ENCODE data around the gene LAMTOR2.

LAMTOR2 gene

DNA sequence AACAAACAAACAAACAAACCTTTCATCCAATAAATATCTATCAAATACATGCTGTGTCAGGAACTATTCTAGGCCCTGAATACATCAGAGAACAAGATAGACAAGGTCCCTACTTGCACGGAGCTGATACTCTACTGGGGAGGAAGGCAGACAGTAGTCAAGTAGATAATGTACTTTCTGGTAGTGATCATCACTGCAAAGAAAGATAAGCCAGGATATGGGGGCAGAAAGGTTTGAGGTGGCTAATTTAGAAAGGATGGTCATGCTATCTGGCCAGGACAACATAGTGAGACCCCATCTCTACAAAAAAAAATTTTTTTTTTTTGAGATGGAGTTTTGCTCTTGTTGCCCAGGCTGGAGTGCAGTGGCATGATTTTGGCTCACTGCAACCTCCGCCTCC lies 37.0 kb downstream of the LAMTOR2 start:
- TF ChIP-seq, protein P1, sequence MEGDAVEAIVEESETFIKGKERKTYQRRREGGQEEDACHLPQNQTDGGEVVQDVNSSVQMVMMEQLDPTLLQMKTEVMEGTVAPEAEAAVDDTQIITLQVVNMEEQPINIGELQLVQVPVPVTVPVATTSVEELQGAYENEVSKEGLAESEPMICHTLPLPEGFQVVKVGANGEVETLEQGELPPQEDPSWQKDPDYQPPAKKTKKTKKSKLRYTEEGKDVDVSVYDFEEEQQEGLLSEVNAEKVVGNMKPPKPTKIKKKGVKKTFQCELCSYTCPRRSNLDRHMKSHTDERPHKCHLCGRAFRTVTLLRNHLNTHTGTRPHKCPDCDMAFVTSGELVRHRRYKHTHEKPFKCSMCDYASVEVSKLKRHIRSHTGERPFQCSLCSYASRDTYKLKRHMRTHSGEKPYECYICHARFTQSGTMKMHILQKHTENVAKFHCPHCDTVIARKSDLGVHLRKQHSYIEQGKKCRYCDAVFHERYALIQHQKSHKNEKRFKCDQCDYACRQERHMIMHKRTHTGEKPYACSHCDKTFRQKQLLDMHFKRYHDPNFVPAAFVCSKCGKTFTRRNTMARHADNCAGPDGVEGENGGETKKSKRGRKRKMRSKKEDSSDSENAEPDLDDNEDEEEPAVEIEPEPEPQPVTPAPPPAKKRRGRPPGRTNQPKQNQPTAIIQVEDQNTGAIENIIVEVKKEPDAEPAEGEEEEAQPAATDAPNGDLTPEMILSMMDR (conservative IDR thresholded peaks at IDR 0.05; ENCODE audit: low read depth, low read length): no peak
- no peak overlapping the region for H3K4me3 ChIP-seq (ENCODE audit: low read length)
- no peak for DNase-seq (ENCODE audit: low read depth)

DNA sequence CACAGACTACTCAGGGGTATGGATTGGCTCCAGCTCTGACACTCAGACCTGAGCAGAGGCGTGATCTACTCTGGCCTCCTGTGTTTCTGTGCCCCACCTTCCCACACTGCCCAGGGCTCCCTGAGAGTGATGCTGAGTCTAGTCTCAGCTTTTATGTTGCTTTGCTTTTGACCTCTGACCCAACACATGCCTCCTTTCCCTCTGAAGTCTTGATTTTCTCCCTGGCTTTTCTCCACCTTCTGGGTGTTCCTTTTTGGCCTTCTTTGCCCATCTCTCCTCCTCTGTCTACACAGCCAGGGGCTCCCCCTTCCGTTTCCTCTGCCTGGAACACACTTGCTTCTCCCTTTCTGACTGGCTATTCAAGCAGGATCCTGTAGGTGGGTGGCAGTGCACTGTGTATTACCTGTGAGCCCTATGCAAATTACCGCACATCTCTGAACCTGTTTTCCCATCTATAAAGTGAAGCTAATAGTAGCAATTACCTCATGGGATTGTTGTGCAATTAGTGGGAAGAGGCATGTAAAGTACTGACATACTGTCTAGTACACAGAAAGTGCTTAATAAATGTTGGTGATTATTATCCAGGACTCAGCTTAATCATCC lies 41.4 kb downstream of the LAMTOR2 start:
- TF ChIP-seq, protein P1 (conservative IDR thresholded peaks at IDR 0.05; ENCODE audit: low read depth, low read length): no peak
- no peak for DNase-seq (ENCODE audit: low read depth)
- no peak overlapping the region for H3K4me3 ChIP-seq (ENCODE audit: low read length)

DNA sequence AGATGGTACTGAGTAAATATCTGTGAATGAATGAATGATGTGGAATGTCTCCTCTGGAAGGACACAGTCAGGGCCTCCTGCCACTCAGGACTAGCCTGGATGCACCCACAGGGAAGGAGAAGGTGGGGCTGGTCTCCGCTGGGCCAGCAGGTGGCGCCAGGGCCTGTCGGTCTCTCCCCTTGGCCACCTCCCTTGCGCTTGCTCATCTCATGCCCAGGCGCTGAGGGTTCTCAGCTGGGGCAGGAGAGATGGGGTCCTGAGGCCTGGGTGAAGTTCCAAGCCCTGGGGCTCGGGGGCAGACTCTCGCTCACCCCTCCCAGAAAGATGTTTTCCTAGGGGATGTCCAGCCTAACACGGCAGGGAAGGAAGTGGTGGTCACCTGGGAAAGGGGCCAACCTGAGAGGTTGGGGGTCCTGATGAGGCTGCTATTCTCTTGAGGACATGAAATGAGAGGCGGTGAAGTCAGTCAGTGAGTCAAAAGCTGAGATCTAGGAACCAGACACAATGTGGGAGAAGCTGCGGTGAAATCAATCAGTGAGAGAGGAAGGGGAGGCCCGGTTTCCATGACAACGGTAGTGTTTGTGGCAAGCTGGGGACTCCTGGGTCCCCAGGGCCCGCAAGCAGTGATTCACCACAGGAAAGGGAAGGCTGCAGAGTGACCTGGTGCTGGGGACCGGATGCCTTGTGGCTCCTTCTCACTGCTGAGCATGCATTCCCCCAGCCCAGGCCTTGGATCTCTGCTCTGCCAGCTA lies 42.2 kb downstream of the LAMTOR2 start:
- TF ChIP-seq, protein P1 (conservative IDR thresholded peaks at IDR 0.05; ENCODE audit: low read depth, low read length): peak; percentile 97
- H3K4me3 ChIP-seq (ENCODE audit: low read length): no peak overlapping the region
- DNase-seq (ENCODE audit: low read depth): no peak

DNA sequence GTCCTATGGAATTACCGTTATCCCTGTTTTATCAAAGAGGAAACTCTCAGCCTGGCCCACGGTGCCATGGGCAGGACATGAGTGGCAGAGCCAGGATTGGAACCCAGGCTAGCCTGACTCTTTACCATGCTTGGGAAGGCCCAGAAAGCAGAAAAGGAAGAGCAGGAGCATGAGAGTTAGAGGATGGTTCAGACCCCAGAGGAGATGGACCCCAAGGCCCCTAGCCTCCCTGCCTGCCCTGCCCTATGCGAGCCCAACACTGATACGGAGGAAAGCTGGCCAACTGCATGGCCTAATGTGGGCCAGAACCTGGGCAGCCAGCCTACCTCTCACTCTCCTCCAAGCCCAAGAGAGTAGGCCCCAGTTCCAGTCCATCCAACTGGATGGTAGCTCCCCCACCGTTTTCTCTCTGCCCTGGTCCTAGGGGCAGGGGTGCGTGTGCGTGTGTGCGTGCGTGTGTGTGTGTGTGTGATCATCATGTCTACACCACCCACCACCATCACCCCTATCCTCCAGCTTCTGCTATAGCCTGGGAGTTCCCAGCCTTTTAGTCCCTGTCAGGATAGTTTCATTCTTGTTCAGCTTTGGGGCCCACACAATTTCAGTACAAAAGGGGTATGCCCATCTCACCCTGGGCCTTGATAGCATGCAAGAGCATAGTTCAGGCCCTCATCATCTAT lies 43.1 kb downstream of the LAMTOR2 start:
- DNase-seq (ENCODE audit: low read depth): no peak
- H3K4me3 ChIP-seq (ENCODE audit: low read length): no peak overlapping the region
- TF ChIP-seq, protein P1 (conservative IDR thresholded peaks at IDR 0.05; ENCODE audit: low read depth, low read length): no peak

DNA sequence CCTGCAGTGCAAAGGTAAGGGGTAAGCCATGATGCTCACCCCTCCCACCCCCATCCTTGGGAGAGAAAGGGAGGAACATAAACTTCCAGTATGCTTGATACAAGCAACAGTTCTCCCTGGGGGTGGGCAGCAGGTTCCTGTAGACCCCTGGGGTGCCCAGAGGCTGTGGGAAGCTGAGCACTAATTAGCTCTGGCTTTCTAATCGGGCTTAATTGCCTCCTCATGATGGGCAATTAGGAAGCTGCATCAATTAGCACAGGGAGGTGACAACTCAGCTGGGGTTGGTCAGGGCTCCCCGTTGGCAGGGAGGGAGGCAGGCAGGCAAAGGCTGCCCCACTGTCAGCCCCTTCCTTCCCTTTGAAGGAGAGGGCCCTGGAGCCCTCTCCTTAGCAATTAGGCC lies 44.2 kb downstream of the LAMTOR2 start:
- H3K4me3 ChIP-seq (ENCODE audit: low read length): no peak overlapping the region
- TF ChIP-seq, protein P1 (conservative IDR thresholded peaks at IDR 0.05; ENCODE audit: low read depth, low read length): no peak
- no peak for DNase-seq (ENCODE audit: low read depth)

DNA sequence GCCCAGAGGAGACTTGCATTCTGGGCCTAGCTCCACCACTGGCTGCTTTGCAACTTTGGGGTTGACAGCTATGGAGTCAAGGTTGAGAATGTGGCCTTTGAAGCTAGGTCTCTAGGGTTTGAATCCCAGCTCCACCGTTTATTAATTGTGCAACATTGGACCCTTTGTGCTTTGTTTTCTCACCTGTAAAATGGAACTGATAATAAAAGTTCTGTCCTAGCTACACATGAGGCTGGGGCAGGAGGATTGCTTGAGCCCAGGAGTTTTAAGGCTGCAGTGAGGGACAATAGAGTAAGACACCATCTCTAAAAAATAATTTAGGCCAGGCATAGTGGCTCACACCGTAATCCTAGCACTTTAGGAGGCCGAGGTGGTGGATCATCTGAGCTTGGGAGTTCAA lies 44.7 kb downstream of the LAMTOR2 start:
- DNase-seq (ENCODE audit: low read depth): no peak
- TF ChIP-seq, protein P1 (conservative IDR thresholded peaks at IDR 0.05; ENCODE audit: low read depth, low read length): no peak
- H3K4me3 ChIP-seq (ENCODE audit: low read length): no peak overlapping the region
